MM.1S (cell line): ENCODE measurements around the gene AMBRA1.

Experiments used
- CTCF ChIP-seq: fragments of 300-600 bp; sonication (generic); IDR thresholded peaks from 2 replicates; pipeline ENCODE4 v1.5.1; 2016; ENCODE audit warnings: antibody characterized with exemption, low read length, mixed read lengths
- EZH2 ChIP-seq: fragments of 300-600 bp; sonication (generic); optimal IDR thresholded peaks from 2 replicates; pipeline ENCODE3; 2017; ENCODE audit warnings: low read depth, mild to moderate bottlenecking, antibody characterized with exemption, low read length, mixed read lengths
- EZH2phosphoT487 ChIP-seq: fragments of 300-600 bp; sonication (generic); IDR thresholded peaks from 2 replicates; pipeline ENCODE4 v1.6.1; 2018; ENCODE audit warnings: antibody characterized with exemption, low read length

GRCh38 chr11:46524201-46524770 is 69.5 kb downstream of the AMBRA1 start:
- TF ChIP-seq CTCF (no peak), EZH2phosphoT487 (no peak), EZH2 (no peak)
